GM12878 (cell line): ENCODE results near the gene HK2. TPM values are rescaled to one million over a fixed set of nuclear protein-coding genes. Genes with fewer than 3 reads are reported as not detected.

ENCODE experiments used
- ATAC-seq: fragments of 200-7000 bp; cut with Tn5 transposase; 3 replicates; pipeline ENCODE4 v1.9.1; 2020; ENCODE audit warnings: mild to moderate bottlenecking, moderate library complexity
- BruUV-seq: library from RNA; stranded (reverse); fragments of 400-500 nt; replicated peaks from 2 replicates; lab custom pipeline; 2021; lab: Mats Ljungman, UMichigan
- CTCF ChIA-PET: fragments of 300-600 bp; sonication (Branson Sonifier 250); formaldehyde crosslinking; extraction: SDS; loops from one replicate; lab custom pipeline; 2021; ENCODE audit warnings: inconsistent platforms; lab: Yijun Ruan, JAX
- POLR2A ChIA-PET: fragments of 350-600 bp; formaldehyde crosslinking; extraction: SDS; loops from one replicate; lab custom pipeline; 2021; ENCODE audit warnings: inconsistent platforms; lab: Charles Lee
- RAD21 ChIA-PET: fragments of 300-600 bp; sonication (Branson Sonifier 250); formaldehyde crosslinking; loops from one replicate; lab custom pipeline; 2023; ENCODE audit warnings: antibody characterized with exemption; ENCODE audit not compliant: unreplicated experiment; lab: Charles Lee
- SMC1A ChIA-PET: fragments of 300-600 bp; sonication (Branson Sonifier 250); formaldehyde crosslinking; loops from one replicate; lab custom pipeline; 2023; ENCODE audit not compliant: unreplicated experiment, uncharacterized antibody; lab: Charles Lee
- DNase-seq: peaks from one replicate; pipeline ENCODE4 v3.0.0-alpha.2; 2011; ENCODE audit warnings: low read depth, low spot score
- FAIRE-seq: peaks from 3 replicates; lab custom pipeline; 2011; peaks lifted over from hg19 to GRCh38; lab: Jason Lieb, UNC
- H2AFZ ChIP-seq: 2 replicates; pipeline ENCODE4 v1.6.0; 2011; ENCODE audit warnings: low read depth, low read length, control low read depth; ENCODE audit not compliant: control insufficient read depth
- H3K27ac ChIP-seq: 2 replicates; pipeline ENCODE4 v1.5.1; 2011; ENCODE audit warnings: control low read depth; ENCODE audit not compliant: control insufficient read depth, insufficient read depth
- H3K27me3 ChIP-seq, 2 experiments: replicated peaks in 1 of 2; 2 replicates each; pipeline versions ENCODE4 v1.6.0 to v1.6.1; 2011; ENCODE audit warnings: low read length in 1 of 2; ENCODE audit not compliant: control insufficient read depth in 2 of 2, insufficient read depth in 2 of 2
- H3K36me3 ChIP-seq, 2 experiments: 2 replicates each; pipeline ENCODE4 v1.5.1; 2011; ENCODE audit warnings: low read length in 1 of 2; ENCODE audit not compliant: control insufficient read depth in 2 of 2, insufficient read depth in 2 of 2
- H3K4me1 ChIP-seq: 2 replicates; pipeline ENCODE4 v1.6.1; 2011; ENCODE audit warnings: mild to moderate bottlenecking, low read length, moderate library complexity, mixed read lengths; ENCODE audit not compliant: control insufficient read depth, insufficient read depth
- H3K4me2 ChIP-seq: 2 replicates; pipeline ENCODE4 v1.6.0; 2011; ENCODE audit warnings: control low read depth; ENCODE audit not compliant: control insufficient read depth, insufficient read depth
- H3K4me3 ChIP-seq: fragments of 200-600 bp; sonication (generic); 2 replicates; pipeline ENCODE4 v1.5.1; 2016
- H3K79me2 ChIP-seq: 2 replicates; pipeline ENCODE4 v1.6.0; 2011; ENCODE audit warnings: low read length; ENCODE audit not compliant: control insufficient read depth, insufficient read depth
- H3K9ac ChIP-seq: 2 replicates; pipeline ENCODE4 v1.8.0; 2011; ENCODE audit warnings: low read length, control low read depth, mixed read lengths; ENCODE audit not compliant: control insufficient read depth, insufficient read depth
- H3K9me3 ChIP-seq: replicated peaks from 3 replicates; pipeline ENCODE4 v1.5.1; 2011; ENCODE audit warnings: mild to moderate bottlenecking, low read length; ENCODE audit not compliant: control insufficient read depth, insufficient read depth
- H4K20me1 ChIP-seq: 2 replicates; pipeline ENCODE4 v1.6.0; 2011; ENCODE audit not compliant: control insufficient read depth, insufficient read depth
- BCL11A ChIP-seq: IDR thresholded peaks from 2 replicates; pipeline ENCODE4 v1.6.1; 2011; ENCODE audit warnings: low read depth, low read length
- BHLHE40 ChIP-seq, 2 experiments: fragments of 450-650 bp in 1 of 2; IDR thresholded peaks; 2 replicates each; pipeline ENCODE4 v1.6.1; 2011 to 2017; ENCODE audit warnings: low read depth in 2 of 2, borderline replicate concordance in 1 of 2, improper control_type of control experiment in 1 of 2, low read length in 1 of 2, mild to moderate bottlenecking in 1 of 2
- CREM ChIP-seq: IDR thresholded peaks from 2 replicates; pipeline ENCODE4 v1.6.1; 2014; ENCODE audit warnings: antibody characterized with exemption, low read depth
- DPF2 ChIP-seq: fragments of 450-650 bp; IDR thresholded peaks from 2 replicates; pipeline ENCODE4 v1.6.1; 2017; ENCODE audit warnings: mild to moderate bottlenecking
- EGR1 ChIP-seq, 2 experiments: IDR thresholded peaks; 1 replicate in 1 of 2; 2 replicates in 1 of 2; pipeline ENCODE4 v1.6.1; 2011 to 2012; ENCODE audit warnings: low read depth in 2 of 2, low read length in 2 of 2, borderline replicate concordance in 1 of 2, mild to moderate bottlenecking in 1 of 2, moderate library complexity in 1 of 2
- HDAC2 ChIP-seq: fragments of 200-600 bp; sonication (generic); IDR thresholded peaks from 2 replicates; pipeline ENCODE4 v1.6.1; 2017
- NR2C2 ChIP-seq: IDR thresholded peaks from 2 replicates; pipeline ENCODE4 v1.6.1; 2011; ENCODE audit warnings: borderline replicate concordance, low read depth; ENCODE audit not compliant: control insufficient read depth, insufficient read length
- POLR2AphosphoS5 ChIP-seq: IDR thresholded peaks from 2 replicates; pipeline ENCODE4 v1.6.1; 2011; ENCODE audit warnings: mild to moderate bottlenecking, low read length, inconsistent platforms
- SMAD5 ChIP-seq: IDR thresholded peaks from 2 replicates; pipeline ENCODE4 v1.6.1; 2016; ENCODE audit warnings: antibody characterized with exemption, low read depth
- TAF1 ChIP-seq: IDR thresholded peaks from 2 replicates; pipeline ENCODE4 v1.6.1; 2011; ENCODE audit warnings: mild to moderate bottlenecking, low read depth, low read length, borderline replicate concordance
- WGBS: methylation state at CpG from one replicate; pipeline ENCODE4 v1.1.6; 2016; ENCODE audit warnings: low lambda C conversion rate; ENCODE audit not compliant: insufficient replicate concordance, insufficient coverage; ENCODE audit errors: missing lambda C conversion rate; 5-methylcytosine and 5-hydroxymethylcytosine counted together
- in situ Hi-C: fragments of 300-500 bp; cut with MboI; formaldehyde crosslinking; loops from 9 replicates; pipeline ENCODE4 v1.14.3; 2018; ENCODE audit warnings: mixed read lengths
- intact Hi-C: fragments of 100-400 bp; cut with micrococcal nuclease; formaldehyde crosslinking; loops from one replicate; pipeline ENCODE4 v1.14.2; 2022; ENCODE audit not compliant: unreplicated experiment
- polyA plus RNA-seq, 11 experiments: library from polyadenylated mRNA; depleted of rRNA in 4 of 11; unstranded in 6 of 11; stranded (reverse) in 5 of 11; fragments of >200 nt; fragmentation: Nextera tagmentation in 4 of 11; fragmentation: Illumina TruSeq in 1 of 11; extraction: Ambion mirVana in 4 of 11; extraction: Trizol in 1 of 11; gene quantifications; 1 replicate in 1 of 11; 2 replicates in 10 of 11; pipeline versions ENCODE4 v1.2.1 to v1.2.3, GENCODE V29; 2011 to 2016; ENCODE audit warnings: inconsistent platforms in 2 of 11, missing spikeins in 2 of 11, low read depth in 1 of 11
- total RNA-seq, 4 experiments: library from RNA; depleted of rRNA in 3 of 4; stranded (reverse); fragments of >200 nt in 3 of 4; fragmentation: Illumina TruSeq in 1 of 4; extraction: Trizol in 1 of 4; gene quantifications; 2 replicates each; pipeline versions ENCODE4 v1.2.1 to v1.2.3, GENCODE V29; 2013 to 2021
- TF ChIP-seq, protein P1 (sequence below), 3 experiments: IDR thresholded peaks in 2 of 3; conservative IDR thresholded peaks in 1 of 3; 2 replicates each; pipeline ENCODE4 v1.5.1; 2011; ENCODE audit warnings: low read depth in 3 of 3, low read length in 3 of 3, mild to moderate bottlenecking in 3 of 3, control low read depth in 2 of 3, moderate library complexity in 2 of 3, inconsistent platforms in 1 of 3, mixed read lengths in 1 of 3; ENCODE audit not compliant: control insufficient read depth in 2 of 3, insufficient read depth in 1 of 3; ENCODE audit errors: extremely low read depth in 1 of 3
- TF ChIP-seq, protein P2 (sequence below): fragments of 150-350 bp; IDR thresholded peaks from 2 replicates; pipeline ENCODE4 v1.6.1; 2016; ENCODE audit warnings: low read depth, low read length

Gene HK2
- total and polyA plus RNA-seq, 10 of the 15 experiments (the other 5 are each of a cell fraction or from before 2014, with no cell fraction given) = 5.0 to 73.1 (median 20.2) TPM

DNA sequence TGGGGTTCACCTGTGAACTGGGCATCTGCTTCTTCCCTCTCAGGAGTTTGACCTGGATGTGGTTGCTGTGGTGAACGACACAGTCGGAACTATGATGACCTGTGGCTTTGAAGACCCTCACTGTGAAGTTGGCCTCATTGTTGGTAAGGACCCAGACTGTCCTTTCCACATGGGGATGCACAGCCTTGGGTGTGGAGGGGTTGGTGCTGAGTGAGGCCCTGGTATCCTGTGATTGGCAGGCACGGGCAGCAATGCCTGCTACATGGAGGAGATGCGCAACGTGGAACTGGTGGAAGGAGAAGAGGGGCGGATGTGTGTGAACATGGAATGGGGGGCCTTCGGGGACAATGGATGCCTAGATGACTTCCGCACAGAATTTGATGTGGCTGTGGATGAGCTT, 52.3 kb downstream of the HK2 start:
- no peaks in the 10 kb centered on the region for H3K4me1 ChIP-seq
- intact Hi-C loops = no loop called here
- H3K9me3 ChIP-seq = no peaks in the 10 kb centered on the region
- SMC1A ChIA-PET = interaction anchor here (2.9 kb wide), 1 partner anchor 50 kb away, joined by 8 read pairs; no protein-coding TSS in a partner anchor
- WGBS = 98% methylated on average over 7 of the region's 8 CpGs
- in situ Hi-C loops = no loop called here
- H3K36me3 ChIP-seq = peaks cover 44 to 60% of the 10 kb centered on the region in 2 experiments
- FAIRE-seq = no peak
- no peaks in the 10 kb centered on the region; the same call in 1 of the 2 replicates for H4K20me1 ChIP-seq
- DNase-seq = no peak
- no TSS peak for BruUV-seq
- CTCF ChIA-PET = no interaction called here
- no peak overlapping the region for H3K4me2 ChIP-seq
- no peak overlapping the region for H3K9ac ChIP-seq
- ATAC-seq = no peak
- no peaks in the 10 kb centered on the region for H3K27me3 ChIP-seq
- no peak overlapping the region for H3K27ac ChIP-seq
- RAD21 ChIA-PET = no interaction called here
- H2AFZ ChIP-seq = no peak overlapping the region
- TF ChIP-seq BCL11A = no peak
- no peak for TF ChIP-seq BHLHE40 (IDR thresholded peaks at IDR 0.05; ENCODE audit: borderline replicate concordance in 1 of 2, low read depth in 2 of 2, low read length in 1 of 2)
- TF ChIP-seq CREM = no peak
- no peak for TF ChIP-seq EGR1 (IDR thresholded peaks at IDR 0.05; ENCODE audit: borderline replicate concordance in 1 of 2, low read depth in 2 of 2, low read length in 2 of 2)
- no peak for TF ChIP-seq DPF2
- TF ChIP-seq HDAC2 = no peak
- no peak for TF ChIP-seq NR2C2
- TF ChIP-seq TAF1 = no peak
- no peaks in the 10 kb centered on the region for H3K79me2 ChIP-seq
- POLR2A ChIA-PET = no interaction called here
- no peak overlapping the region for H3K4me3 ChIP-seq

DNA sequence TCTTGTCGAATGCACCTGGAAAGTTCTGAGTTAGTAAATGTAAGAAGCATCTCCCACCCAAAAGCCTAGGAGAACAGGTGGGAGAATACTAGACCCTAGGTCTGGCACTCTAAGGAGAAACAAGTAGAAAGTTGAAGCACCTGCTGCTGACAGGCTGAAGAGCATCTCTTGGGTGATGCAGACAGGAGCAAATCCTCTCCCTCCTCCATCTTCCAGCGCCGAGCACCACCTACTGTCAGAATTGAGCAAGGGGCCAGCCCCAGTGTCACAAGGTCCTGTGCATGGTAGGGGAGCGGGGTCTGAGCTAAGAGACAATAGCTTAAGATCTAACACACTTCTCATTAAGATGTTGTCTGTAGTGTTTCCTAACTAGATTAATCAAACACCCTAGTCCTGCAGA, 52.9 kb downstream of the HK2 start:
- ChIA-PET CTCF (no interaction called here), SMC1A (interaction anchor here (0.6 kb wide), 1 partner anchor 212 kb away, joined by 3 read pairs; no protein-coding TSS in a partner anchor), RAD21 (no interaction called here), POLR2A (no interaction called here)
- intact Hi-C loops (no loop called here), in situ Hi-C loops (no loop called here)
- FAIRE-seq (no peak), ATAC-seq (no peak), DNase-seq (no peak)
- no peaks in the 10 kb centered on the region; the same call in 1 of the 2 replicates for H4K20me1 ChIP-seq
- BruUV-seq = no TSS peak
- H3K4me2 ChIP-seq = no peak overlapping the region
- WGBS = 85% methylated on average over 4 of the region's 4 CpGs
- H3K9me3 ChIP-seq = no peaks in the 10 kb centered on the region
- no peak overlapping the region for H3K4me3 ChIP-seq
- no peak overlapping the region for H2AFZ ChIP-seq
- no peaks in the 10 kb centered on the region for H3K79me2 ChIP-seq
- H3K36me3 ChIP-seq = peaks cover 40 to 60% of the 10 kb centered on the region in 2 experiments
- H3K27ac ChIP-seq = no peak overlapping the region
- H3K4me1 ChIP-seq = no peaks in the 10 kb centered on the region
- no peaks in the 10 kb centered on the region for H3K27me3 ChIP-seq
- H3K9ac ChIP-seq = no peak overlapping the region
- TF ChIP-seq, protein P1, sequence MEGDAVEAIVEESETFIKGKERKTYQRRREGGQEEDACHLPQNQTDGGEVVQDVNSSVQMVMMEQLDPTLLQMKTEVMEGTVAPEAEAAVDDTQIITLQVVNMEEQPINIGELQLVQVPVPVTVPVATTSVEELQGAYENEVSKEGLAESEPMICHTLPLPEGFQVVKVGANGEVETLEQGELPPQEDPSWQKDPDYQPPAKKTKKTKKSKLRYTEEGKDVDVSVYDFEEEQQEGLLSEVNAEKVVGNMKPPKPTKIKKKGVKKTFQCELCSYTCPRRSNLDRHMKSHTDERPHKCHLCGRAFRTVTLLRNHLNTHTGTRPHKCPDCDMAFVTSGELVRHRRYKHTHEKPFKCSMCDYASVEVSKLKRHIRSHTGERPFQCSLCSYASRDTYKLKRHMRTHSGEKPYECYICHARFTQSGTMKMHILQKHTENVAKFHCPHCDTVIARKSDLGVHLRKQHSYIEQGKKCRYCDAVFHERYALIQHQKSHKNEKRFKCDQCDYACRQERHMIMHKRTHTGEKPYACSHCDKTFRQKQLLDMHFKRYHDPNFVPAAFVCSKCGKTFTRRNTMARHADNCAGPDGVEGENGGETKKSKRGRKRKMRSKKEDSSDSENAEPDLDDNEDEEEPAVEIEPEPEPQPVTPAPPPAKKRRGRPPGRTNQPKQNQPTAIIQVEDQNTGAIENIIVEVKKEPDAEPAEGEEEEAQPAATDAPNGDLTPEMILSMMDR (IDR thresholded peaks at IDR 0.05 in 2 of 3, conservative IDR thresholded peaks at IDR 0.05 in 1 of 3; ENCODE audit: control insufficient read depth in 2 of 3, extremely low read depth in 1 of 3, insufficient read depth in 1 of 3, low read depth in 3 of 3, low read length in 3 of 3) = 0 out of 6 replicates have a peak, but pooled peaks of 1 of the 3 experiments have one; percentile 8
- TF ChIP-seq POLR2AphosphoS5 (0 out of 2 replicates have a peak, but pooled peaks have one; percentile 14), SMAD5 (no peak)
- TF ChIP-seq, protein P2, sequence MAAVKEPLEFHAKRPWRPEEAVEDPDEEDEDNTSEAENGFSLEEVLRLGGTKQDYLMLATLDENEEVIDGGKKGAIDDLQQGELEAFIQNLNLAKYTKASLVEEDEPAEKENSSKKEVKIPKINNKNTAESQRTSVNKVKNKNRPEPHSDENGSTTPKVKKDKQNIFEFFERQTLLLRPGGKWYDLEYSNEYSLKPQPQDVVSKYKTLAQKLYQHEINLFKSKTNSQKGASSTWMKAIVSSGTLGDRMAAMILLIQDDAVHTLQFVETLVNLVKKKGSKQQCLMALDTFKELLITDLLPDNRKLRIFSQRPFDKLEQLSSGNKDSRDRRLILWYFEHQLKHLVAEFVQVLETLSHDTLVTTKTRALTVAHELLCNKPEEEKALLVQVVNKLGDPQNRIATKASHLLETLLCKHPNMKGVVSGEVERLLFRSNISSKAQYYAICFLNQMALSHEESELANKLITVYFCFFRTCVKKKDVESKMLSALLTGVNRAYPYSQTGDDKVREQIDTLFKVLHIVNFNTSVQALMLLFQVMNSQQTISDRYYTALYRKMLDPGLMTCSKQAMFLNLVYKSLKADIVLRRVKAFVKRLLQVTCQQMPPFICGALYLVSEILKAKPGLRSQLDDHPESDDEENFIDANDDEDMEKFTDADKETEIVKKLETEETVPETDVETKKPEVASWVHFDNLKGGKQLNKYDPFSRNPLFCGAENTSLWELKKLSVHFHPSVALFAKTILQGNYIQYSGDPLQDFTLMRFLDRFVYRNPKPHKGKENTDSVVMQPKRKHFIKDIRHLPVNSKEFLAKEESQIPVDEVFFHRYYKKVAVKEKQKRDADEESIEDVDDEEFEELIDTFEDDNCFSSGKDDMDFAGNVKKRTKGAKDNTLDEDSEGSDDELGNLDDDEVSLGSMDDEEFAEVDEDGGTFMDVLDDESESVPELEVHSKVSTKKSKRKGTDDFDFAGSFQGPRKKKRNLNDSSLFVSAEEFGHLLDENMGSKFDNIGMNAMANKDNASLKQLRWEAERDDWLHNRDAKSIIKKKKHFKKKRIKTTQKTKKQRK = no peak
